Activated effector memory CD4-positive, alpha-beta T cell treated with Interleukin-2 at 50 U/mL for 16 hours (primary cell): ENCODE measurements around the gene MAGI1.

Source experiments
- DNase-seq: peaks from one replicate; pipeline ENCODE4 v3.0.0-alpha.2; 2020

Gene MAGI1

DNA sequence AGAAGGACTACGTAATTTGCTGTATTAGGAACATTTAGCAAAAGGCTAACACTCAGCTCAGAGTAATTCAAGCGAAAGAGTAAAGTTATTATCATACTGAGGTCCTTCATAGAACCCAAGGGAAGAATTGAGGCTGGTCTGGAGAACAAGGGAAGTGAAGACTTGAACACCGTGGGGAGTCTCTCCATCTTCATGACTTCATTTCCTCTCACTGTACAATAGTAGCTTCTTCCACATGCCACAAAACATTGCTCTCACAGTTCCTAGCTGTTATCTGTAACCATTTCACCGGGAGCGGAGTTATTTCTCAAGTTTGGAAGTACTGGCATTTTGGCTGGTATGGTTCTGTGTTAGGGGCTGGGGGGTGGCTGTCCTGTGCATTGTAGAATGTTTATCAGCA, 69.7 kb downstream of the MAGI1 start:
- DNase-seq, result no peak

DNA sequence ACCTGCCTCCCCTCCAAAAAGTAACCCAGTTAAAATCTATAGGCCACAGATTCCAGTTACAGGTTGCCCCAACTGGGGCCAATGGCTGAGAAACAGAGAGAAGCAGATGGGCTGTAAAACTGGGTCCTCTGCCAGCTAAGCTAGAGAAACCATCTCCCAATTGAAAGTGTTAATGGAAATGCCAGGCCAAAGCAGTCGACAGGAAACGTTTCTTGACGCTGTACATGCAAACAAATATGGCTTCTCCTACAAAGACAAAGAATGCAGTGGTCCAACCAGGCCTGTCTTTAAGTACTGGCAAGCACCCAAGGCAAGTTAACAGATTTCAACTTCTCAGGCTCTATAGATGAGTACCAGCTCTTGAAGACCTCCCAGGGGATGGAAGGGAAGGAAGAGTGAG, 71.3 kb downstream of the MAGI1 start:
- DNase-seq, result no peak

DNA sequence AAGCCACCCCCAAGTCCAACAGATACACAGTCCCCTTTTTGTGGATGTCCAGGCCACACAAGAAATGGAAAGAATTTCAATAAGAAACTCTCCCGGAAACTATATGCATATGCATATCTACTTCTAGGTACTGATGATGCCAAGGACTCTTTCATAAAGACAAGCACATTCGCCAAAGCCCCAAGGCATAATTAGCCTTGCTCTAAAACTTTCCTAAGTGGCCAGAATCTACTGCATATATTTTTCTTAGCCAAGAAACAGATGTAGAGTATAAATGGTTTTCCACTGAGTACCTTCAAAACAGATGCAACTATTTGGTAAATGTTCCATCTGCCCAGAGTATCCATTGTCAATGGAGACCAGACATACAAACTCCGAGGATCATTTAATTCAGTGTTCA, 73.9 kb downstream of the MAGI1 start:
- no peak for DNase-seq

DNA sequence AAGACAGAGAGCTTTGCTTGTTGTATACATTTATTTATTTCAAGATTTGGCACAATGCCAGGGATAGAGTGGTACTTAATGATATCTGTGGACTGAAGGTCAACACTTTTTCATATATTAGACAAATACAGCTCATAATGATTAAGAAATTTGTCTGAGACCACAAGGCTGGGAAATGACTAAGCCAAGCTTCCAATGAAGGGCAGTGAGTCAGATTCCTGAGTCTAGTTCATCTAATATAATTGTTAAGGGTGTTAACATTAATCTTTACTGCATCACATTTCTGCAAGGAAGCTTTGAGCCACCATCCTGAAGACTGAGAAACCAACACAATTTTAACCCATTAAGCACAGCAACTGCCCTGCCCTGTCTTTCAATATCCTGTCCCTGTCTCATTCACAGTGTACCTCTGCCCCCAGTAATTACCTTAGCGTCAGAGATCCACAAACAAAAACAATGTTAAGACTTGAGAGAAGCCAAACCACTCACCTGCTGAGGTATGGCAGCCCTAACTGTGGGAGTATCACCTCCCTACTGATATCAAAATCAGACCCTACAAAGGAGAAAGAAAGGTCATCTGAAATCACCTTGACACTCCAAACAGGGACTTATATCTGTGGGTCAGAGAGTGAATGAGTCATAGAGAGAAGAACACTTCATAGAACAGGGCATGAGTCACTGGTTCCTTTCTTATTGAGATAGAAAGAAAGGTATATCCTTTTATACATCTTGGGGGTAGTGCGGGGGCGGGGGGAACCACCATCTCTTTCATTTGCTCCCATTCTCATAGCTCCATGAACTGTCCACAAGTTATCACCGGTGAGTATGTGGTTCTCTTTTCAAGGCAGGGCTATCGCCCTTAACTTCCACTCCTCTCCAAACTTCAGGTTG, 74.7 kb downstream of the MAGI1 start:
- no peak for DNase-seq

DNA sequence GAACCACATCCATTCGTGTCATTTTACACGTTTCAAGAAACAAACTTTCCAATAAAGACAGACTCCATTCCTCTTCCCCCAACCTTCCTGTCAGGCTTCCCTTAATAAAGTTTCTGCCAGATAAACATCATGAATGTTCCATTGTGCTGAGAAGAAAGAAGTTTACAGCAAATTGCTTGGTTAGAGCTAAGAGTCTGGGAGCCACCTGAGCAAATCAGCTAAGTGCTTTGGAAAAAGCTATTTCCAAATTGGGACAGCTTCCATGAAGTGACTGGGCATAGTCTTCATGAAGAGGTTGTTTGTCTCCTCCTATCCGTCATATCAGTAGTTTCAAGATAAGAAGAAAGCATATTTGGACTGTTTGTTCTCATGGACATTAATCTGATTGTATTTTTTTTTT, 77.0 kb downstream of the MAGI1 start:
- DNase-seq, result no peak

DNA sequence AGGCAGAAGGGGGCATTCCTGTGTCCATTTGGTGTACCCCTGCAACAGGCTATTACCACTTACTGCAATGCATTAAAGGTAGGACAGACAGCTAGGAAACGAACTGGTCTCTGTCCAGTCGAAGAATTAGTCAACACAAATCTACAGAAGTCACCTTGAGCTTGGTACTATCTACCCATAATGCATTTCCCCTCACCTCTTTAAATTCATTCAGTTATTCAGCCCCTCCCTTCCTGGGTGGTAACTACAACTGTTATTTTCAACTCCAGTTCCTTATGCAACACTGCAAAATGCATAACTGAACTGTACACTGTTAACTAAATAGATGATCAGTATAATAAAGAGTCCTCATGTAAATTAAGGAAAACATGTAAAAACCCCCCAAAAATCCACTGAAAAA, 77.6 kb downstream of the MAGI1 start:
- DNase-seq, result no peak

DNA sequence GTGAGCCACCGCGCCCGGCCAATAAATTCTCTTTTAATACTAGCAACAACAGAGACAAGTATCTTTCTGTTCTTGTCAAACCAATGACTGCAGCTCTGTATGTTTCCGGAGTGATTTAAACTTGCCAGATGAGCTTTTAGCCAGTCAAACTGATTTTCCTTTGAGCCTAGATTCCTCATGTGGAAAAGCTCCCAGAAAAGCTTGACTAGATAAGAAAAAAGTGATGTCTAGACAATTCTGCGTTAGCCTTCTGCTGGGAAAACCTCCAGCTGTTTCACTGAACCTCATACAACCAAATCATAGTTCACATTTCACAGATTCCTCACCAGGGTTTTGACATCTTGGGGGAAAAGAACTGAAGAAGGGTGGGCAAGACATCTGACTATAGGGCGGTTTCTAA, 78.6 kb downstream of the MAGI1 start:
- DNase-seq, result no peak

DNA sequence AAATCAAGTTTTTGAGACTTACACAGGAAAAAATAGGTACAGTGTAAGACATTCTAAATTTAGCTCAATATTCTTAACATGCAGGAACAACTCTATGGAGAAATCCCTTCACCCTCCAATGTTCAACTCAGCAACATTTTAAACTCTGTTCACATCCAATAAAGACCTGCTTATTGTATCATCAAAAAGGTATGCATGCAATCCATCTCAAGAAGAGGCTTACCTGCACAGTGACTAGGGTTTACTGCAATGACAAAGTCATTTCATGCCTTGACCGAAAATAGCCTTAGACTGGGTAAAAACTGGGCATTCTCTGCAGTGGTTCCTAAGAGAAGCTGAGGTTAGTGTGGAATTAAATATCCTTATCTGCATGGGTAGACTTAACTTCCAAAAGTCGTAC, 80.5 kb downstream of the MAGI1 start:
- no peak for DNase-seq

DNA sequence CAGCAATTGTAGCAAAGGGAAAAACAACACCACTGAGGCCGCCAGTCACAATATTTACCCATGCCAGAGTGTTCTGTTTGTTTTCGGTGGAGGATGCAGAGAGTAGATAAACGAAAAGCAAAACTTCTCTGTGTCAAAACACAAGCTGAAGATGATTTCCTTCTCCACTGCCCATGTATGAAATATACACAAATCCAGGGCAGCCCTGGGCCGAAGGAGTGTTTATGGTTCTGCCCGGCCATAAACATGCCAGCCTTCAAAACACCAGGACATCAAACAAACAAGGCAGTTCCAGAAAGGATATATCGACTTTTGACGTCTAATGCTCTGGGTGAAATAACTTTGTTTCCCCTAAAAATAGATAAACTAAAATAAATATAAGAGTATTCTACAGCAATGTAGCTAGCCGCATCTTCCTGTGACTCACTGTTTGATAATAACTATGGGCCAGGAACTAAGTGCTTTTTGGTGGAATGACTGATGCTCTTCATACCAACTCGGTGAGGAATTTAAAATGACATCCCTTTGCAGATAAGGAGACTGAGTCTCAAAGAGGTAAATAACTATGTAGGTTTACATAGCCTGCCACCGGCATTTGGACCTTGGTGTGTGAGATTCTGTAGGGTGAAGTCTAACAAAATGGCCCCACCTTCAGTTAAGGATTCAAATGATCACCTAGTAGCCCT, 82.8 kb downstream of the MAGI1 start:
- no peak for DNase-seq

DNA sequence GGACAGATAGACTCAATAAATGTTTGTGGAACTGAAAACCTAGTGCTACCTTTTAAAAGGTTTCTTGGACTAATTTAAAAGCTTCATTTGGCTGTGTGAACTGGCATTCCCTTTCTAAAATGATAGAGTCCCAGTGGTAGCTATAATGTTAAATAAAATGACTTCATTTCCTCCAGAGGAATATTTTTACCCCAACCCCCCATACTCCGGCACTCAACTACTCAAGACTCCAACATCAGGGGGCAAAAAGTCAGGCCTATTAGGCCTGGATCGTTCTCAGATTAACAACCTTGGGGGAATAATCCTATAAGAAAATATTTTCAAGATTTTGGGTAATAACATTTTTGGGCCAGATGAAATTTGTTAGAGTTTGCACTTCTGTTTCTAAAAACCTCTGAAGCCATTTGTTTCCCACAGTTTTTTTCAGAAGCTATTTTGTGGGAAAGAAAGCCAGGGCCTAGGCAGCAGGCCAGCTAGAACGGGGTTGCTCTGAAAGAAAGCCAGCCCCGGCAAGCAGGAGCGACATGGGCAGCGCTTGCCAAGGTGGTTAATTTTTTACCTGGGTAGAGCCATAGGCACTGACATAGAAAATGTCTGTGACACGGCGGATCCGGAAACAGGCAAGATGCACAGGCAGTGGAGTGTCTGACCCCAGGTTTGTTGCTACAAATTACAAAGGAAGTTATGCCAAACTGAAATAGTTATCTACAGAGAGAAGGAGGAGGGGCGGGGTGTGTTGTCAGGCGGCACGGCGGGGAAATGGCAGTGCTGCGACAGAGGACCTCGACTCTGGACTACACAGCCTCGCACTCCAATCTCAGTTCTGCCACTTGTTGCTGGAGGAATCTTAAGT, 84.6 kb downstream of the MAGI1 start:
- no peak for DNase-seq

DNA sequence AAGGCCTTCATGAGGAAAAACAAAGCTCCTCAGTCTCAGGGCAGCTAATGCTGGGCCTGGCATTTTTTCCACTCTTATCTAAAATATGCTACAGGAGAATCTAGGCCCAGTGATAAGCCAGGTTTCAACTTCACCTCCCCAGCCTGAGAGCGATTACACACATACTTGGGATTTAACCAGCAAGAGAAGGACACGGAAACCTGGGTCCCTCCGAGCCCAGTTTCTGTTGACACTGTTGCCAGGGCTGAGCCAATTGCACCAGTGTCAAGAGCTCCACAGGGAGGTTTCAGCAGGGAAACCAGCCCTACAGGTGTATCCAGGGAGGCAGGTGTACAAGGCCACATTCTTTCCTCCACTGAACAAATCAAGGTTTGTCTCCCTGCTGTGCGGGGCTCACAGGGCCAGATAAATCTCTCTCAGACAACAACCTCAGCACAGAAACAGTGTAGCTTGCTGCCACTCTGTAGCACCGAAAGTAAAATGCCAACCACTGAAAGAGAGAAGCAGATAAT, 85.4 kb downstream of the MAGI1 start:
- no peak for DNase-seq

DNA sequence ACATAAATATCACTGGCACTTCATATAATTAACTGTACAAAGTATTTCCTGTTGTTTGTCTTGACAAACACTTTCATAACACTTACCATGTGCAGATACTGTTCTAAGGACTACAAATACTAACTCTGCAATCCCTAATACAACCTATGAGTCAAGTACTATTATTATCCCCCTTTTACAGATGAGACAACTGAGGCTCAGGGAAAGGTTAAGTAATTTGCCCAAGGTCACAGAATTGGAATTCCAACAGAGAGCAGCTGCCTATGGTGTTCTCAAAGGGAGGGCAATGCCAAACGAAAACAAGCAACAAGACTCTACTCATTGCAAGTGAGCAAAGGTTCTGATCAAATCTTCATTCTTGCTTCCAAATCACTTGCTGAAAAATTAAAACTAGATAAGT, 85.9 kb downstream of the MAGI1 start:
- no peak for DNase-seq

DNA sequence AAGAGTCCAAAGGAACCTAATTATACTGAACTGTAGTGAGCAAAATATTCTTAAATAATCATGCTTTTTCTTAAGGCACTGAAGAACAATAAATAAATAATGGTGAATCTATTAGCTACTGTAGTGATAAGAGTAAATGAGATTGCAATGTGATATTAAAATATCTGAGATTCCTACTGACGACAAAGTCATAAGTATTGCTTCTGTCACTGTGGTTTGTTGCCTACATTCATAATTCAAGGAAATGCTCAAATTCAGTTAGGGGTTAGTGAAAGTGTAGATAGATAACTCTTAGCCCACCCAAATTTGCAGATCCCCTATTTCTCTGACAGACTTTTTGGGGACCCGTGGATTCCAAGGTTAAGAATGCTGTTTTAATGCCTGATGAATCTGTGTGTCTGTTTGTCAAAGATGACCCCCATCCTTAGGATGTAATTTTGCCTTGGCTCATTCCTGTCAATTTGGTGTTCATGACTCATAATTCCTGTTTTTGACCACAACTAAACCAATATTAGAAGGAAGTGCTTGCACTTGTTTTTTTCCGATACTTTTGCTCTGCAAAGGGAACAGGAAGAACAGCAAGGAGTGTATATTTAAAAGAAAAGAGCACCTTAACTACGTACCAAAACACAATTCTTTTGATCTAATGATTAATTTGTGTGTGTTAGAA, 86.7 kb downstream of the MAGI1 start:
- no peak for DNase-seq

DNA sequence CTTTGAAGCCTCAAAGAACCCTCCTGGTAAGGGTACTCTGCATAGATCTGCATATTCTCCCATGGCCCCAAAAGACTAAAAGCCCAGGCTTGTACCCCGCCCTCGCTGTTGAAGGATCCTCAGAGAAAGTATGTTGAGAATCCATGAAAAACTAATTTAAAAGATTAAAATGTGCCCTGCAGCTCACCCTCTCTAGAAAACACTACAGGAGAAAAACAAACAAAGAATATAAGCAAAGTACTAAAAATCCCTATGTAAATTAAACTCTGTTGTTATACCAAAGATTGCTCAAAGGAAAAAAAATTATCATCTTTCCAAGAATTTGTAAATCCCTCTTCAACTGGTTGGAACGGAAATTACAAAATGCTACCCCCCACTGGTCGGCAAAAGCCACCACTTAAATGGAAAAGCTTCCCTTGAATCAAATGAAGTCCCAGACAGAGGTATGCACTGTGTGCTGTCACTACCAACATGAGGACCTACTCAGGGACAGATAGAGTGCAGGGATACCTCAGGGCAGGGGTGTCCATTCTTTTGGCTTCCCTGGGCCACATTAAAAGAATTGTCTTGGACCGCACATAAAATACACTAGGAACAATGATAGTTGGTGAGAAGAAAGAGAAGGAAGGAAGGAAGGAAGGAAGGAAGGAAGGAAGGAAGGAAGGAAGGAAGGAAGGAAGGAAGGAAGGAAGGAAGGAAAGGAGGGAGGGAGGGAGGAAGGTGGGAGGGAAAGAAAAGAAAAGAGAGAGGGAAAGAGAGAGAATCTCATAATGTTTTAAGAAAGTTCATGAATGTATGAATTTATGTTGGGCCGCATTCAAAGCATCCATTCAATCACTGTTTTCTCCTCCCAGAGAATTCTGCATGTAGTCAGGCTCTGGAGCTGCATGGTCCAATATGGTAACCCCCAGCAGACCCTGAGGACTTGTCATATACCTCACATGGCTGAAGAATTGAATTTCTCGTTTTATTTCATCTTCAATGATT, 88.1 kb downstream of the MAGI1 start:
- DNase-seq, result no peak

DNA sequence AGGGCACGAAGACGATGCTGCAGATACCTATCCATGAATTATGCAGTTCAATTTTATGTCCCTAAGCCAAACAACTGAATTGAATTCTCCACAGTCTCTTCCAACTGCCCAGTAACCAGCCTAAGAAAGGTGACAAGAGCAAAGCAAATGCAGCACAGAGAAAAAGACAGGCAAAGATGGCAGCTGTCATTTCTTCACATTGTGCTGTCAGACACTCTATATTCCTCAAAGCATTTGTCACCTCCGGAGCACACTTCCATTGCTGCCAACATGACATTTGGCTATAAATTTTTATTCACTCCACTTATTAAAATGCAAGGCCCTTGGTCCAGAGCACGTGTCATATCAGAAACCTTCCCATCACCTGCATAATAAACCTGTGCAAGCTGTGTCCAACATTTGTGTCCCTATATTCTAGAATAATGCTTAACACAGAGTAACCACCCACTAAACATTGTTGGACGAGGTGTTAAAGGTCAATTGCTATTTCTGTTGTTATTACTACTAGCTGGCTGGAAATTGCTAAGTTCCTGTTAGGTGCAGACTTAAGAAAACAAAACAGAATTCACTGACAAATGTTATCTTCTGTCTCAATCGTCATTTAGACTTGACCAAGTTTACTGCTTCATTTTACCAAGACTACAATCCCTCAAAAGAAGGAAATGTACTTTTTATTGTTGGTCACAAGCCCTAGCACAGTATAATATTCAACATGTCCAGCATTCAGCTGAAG, 89.7 kb downstream of the MAGI1 start:
- no peak for DNase-seq

DNA sequence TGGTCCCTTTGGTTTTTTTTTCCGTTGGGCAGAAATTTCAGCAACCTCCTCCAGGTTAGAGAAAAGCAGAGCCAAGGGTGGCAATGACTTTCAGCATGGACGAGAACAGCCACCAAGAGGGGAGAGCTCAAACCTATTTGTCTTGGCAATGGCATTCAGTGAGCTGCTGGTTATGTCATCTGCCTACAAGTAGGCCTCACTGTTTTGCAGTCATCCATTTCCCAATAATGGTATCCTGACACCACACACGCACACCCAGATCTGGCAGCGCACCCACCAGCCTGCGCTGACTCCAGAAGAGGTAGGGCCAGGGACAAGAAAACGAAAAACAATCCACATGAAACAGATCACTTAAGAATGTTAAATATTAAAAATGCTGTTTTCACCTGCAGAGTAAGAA, 92.3 kb downstream of the MAGI1 start:
- DNase-seq, result no peak

DNA sequence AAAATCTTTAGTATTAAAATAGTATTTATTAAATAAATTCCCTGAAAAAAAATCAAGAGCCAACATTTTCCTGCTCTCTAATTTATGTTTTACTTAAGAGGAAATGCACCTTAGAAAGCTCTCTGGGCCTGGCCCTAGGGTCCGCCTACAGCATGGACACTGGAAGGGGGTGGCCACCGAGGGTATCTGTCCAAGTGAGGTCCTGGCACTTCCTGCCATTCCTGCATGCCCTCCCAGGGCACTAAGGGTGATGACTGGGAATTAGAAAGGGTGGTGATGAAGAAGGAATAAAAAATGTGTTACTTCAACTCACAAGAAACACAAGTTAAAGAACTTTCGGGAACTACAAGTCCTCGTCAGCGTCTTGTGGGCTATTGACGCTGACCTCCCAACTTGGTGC, 92.8 kb downstream of the MAGI1 start:
- no peak for DNase-seq

DNA sequence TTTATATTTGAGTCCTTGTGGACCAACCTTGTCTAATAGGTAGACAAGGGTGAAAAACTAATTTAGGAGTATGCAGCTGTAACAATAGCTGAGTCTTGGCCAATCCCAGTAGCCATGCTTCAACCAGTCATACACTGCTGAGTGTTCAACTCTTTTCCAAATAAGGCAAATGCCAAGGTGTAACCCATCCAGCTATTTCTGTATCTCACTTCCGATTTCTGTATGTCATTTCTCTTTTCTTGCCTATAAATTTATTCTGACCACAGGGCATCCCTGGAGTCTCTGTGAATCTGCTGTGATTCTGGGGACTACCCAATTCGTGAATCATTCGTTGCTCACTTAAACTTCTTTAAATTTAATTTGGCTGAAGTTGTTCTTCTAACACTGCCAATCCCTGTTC, 93.2 kb downstream of the MAGI1 start:
- no peak for DNase-seq

DNA sequence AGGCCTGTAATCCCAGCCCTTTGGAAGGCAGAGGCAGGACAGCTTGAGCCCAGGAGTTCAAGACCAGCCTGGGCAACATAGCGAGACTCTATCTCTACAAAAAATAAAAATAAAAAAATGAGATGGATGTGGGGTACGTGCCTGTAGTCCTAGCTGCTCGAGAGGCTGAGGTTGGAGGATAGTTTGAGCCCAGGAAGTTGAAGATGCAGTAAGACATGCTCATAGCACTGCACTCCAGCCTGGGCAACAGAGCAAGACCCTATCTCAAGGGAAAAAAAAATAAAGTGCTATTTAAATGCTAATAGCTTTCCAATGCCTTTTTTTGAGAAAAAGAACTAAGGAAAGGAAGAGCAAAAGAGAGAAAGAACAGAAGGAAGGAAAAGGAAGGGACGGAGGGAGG, 94.5 kb downstream of the MAGI1 start:
- no peak for DNase-seq

DNA sequence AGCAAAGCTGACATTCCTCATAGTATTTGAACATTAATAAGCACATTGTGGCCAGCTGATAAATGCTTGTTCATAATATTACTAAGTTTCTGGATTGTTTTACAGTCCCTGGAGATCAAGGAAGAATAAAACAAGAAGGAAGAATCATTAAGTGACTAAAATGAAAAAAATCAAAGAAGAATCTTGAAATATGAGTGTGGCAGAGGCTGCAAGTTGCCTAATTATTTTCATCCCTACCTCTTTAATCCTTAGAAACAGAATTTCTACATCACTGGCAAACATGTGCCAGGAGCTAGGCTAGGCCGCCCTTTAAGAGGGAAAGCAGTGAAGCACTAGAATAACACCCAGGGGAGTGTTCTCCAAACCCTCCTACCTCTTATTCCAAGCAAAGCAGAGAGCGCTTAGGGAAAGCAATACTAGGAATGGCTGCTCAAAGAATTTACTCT, 98.9 kb downstream of the MAGI1 start:
- no peak for DNase-seq

DNA sequence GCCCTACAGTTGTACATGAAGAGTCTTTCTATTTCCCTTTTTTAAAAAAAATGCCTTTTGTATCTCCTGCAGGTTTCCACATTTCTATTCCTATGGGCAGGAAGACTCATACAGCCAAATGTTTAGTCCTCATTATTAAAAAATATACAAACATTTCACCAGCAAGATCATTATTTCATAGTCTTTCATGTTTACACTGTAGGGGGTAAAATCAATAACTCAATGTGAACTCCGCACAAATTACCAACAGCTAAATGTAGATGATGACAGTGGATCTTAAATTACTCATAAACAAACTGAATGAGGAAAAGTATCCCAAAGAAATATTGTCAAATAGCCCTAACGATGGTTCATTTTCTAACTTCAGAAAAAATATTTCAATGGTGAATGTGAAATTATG, 99.5 kb downstream of the MAGI1 start:
- DNase-seq, result no peak
